HEK293 (cell line): ENCODE data around the gene SH2D4B.
A peak's percentile ranks its signal among the peaks of the same experiment; 100 is the strongest.

Experiments
- CTCF ChIA-PET: fragments of 350-600 bp; formaldehyde crosslinking; extraction: SDS; loops from one replicate; lab custom pipeline; 2021; ENCODE audit warnings: antibody characterized with exemption; lab: Yijun Ruan, JAX
- POLR2A ChIA-PET: fragments of 300-600 bp; formaldehyde crosslinking; extraction: SDS; loops from one replicate; lab custom pipeline; 2020; ENCODE audit warnings: antibody characterized with exemption, inconsistent platforms; lab: Yijun Ruan, JAX
- H3K27ac ChIP-seq: fragments of 200-500 bp; sonication (Bioruptor generic); 2 replicates; pipeline ENCODE4 v1.5.1; 2014; ENCODE audit warnings: low read depth, low read length, control low read depth, inconsistent platforms; ENCODE audit errors: extremely low read depth
- H3K36me3 ChIP-seq, 2 experiments: fragments of 200-500 bp in 1 of 2; sonication (Bioruptor generic) in 1 of 2; 1 replicate in 1 of 2; 2 replicates in 1 of 2; pipeline ENCODE4 v1.5.1; 2014 to 2017; ENCODE audit warnings: inconsistent platforms in 2 of 2, low read length in 2 of 2; ENCODE audit not compliant: control insufficient read depth in 2 of 2, insufficient read depth in 1 of 2
- H3K4me1 ChIP-seq: fragments of 200-500 bp; sonication (Bioruptor generic); 2 replicates; pipeline ENCODE4 v1.5.1; 2014; ENCODE audit warnings: mild to moderate bottlenecking, low read length, inconsistent platforms; ENCODE audit not compliant: control insufficient read depth, insufficient read depth
- H3K4me3 ChIP-seq: 2 replicates; pipeline ENCODE4 v1.5.1; 2011; ENCODE audit warnings: low read depth, mild to moderate bottlenecking, control low read depth, low read length, moderate library complexity
- H3K9me3 ChIP-seq: fragments of 200-500 bp; sonication (Bioruptor generic); 2 replicates; pipeline ENCODE4 v1.5.1; 2014; ENCODE audit warnings: low read depth, low read length, inconsistent platforms; ENCODE audit not compliant: control insufficient read depth, insufficient read depth
- ZNF174 ChIP-seq: fragments of 450-650 bp; formaldehyde crosslinking; IDR thresholded peaks from 2 replicates; pipeline ENCODE4 v1.5.0; 2017; ENCODE audit warnings: missing biosample characterization, mild to moderate bottlenecking, missing genetic modification characterization
- TF ChIP-seq, protein P1 (sequence below): fragments of 450-650 bp; formaldehyde crosslinking; IDR thresholded peaks from 2 replicates; pipeline ENCODE4 v1.5.1; 2016; ENCODE audit warnings: missing biosample characterization, missing genetic modification characterization

Gene SH2D4B

GRCh38 chr10:80694930-80695329 lies 157.2 kb downstream of the SH2D4B start:
- Histone ChIP-seq H3K9me3 (no peaks in the 10 kb centered on the region), H3K36me3 (no peaks in the 10 kb centered on the region), H3K4me3 (no peak overlapping the region), H3K27ac (no peak overlapping the region), H3K4me1 (no peaks in the 10 kb centered on the region)
- ChIA-PET CTCF (interaction anchor here (0.6 to 3.0 kb wide), 3 partner anchors 218 to 250 kb away, joined by 3 to 11 read pairs (median 5); no protein-coding TSS in a partner anchor), POLR2A (no interaction called here)
- TF ChIP-seq, protein P1, sequence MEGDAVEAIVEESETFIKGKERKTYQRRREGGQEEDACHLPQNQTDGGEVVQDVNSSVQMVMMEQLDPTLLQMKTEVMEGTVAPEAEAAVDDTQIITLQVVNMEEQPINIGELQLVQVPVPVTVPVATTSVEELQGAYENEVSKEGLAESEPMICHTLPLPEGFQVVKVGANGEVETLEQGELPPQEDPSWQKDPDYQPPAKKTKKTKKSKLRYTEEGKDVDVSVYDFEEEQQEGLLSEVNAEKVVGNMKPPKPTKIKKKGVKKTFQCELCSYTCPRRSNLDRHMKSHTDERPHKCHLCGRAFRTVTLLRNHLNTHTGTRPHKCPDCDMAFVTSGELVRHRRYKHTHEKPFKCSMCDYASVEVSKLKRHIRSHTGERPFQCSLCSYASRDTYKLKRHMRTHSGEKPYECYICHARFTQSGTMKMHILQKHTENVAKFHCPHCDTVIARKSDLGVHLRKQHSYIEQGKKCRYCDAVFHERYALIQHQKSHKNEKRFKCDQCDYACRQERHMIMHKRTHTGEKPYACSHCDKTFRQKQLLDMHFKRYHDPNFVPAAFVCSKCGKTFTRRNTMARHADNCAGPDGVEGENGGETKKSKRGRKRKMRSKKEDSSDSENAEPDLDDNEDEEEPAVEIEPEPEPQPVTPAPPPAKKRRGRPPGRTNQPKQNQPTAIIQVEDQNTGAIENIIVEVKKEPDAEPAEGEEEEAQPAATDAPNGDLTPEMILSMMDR (tag by site-specific recombination), result peak; percentile 14; the same call in 1 of the 2 replicates
- no peak for TF ChIP-seq ZNF174 (tag by site-specific recombination)
